ENCODE measurements around the gene CTU2. TPM values are rescaled to one million over a fixed set of nuclear protein-coding genes. Genes with fewer than 3 reads are reported as not detected.
A peak's percentile ranks its signal among the peaks of the same experiment; 100 is the strongest.

Gene CTU2
- total RNA-seq, 1 donor from 2014 or later = 27.1 TPM

DNA sequence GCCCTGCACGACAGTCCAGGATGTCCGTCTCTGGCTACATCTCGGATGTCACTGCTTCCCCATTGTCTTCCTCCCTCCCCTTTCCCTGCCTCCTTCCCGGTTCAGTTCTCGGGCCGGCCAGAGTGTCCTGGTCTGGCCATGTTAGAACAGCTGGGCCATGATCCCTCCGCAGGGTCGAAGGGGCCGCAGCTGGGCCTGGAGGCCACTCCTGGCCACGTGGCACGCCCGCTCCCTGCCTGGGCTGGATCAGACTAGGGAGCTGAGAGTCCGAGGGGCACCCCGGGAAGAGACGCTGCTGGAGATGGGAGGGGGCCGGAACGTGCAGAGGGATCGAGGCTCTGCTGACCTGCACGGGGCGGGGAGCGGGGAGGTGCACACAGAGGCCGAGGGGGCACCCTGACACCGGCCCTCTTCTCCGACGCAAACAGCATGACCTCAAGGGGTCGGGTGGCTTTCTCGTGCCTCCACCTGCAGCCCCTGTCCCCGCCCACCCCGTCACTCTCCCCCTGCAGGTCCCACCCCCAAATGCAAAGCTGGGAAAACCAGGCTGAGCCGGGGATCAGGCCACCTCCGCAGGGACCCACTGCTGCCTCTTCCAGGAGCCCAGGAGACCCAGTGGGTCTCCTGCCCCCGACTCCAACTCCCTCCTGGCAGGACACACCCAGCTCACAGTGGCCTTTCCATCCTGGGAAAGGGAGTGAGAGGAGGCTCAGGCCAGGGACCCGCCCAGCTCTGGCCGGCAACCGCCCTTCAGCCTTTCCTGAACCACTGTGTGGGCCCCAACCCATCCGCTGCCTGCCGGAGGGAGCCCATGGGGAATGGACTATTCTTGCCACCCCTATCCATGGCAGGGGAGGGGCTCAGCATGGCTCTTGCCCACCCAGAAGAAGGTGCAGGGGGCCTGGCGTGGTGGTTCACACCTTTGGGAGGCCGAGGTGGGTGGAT lies 38.5 kb downstream of the CTU2 start:
- H3K27ac Mint-ChIP-seq = no peak overlapping the region
- DNase-seq (ENCODE audit: extremely low spot score, unreplicated experiment) = no peak
- H3K27me3 Mint-ChIP-seq = no peaks in the 10 kb centered on the region
- TF ChIP-seq, protein P1, sequence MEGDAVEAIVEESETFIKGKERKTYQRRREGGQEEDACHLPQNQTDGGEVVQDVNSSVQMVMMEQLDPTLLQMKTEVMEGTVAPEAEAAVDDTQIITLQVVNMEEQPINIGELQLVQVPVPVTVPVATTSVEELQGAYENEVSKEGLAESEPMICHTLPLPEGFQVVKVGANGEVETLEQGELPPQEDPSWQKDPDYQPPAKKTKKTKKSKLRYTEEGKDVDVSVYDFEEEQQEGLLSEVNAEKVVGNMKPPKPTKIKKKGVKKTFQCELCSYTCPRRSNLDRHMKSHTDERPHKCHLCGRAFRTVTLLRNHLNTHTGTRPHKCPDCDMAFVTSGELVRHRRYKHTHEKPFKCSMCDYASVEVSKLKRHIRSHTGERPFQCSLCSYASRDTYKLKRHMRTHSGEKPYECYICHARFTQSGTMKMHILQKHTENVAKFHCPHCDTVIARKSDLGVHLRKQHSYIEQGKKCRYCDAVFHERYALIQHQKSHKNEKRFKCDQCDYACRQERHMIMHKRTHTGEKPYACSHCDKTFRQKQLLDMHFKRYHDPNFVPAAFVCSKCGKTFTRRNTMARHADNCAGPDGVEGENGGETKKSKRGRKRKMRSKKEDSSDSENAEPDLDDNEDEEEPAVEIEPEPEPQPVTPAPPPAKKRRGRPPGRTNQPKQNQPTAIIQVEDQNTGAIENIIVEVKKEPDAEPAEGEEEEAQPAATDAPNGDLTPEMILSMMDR (conservative IDR thresholded peaks at IDR 0.05) = no peak
- no peaks in the 10 kb centered on the region for H3K9me3 Mint-ChIP-seq
- H3K36me3 Mint-ChIP-seq = no peaks in the 10 kb centered on the region
- H3K4me1 Mint-ChIP-seq (ENCODE audit: unreplicated experiment) = no peaks in the 10 kb centered on the region
- H3K4me3 Mint-ChIP-seq = no peak overlapping the region

DNA sequence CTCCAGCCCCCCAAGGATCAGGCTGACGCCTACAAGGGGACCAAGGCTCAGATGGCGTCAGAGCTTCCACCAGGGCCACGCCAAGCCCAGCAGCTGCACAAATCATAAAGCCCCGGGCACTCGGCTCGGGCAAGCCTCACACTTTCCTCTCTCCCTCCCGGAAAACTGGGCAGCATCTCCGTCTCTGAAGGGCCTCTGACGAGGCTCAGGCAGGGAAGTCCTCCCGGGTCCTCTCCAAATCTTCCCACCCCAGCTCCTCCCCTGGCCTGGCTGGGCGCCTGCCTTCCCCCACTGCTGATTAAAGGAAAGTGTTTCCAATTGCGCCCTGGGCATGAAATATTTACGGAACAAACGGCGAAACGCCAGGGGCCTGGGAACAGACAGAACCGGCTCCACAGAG lies 40.2 kb downstream of the CTU2 start:
- H3K27me3 Mint-ChIP-seq = no peaks in the 10 kb centered on the region

DNA sequence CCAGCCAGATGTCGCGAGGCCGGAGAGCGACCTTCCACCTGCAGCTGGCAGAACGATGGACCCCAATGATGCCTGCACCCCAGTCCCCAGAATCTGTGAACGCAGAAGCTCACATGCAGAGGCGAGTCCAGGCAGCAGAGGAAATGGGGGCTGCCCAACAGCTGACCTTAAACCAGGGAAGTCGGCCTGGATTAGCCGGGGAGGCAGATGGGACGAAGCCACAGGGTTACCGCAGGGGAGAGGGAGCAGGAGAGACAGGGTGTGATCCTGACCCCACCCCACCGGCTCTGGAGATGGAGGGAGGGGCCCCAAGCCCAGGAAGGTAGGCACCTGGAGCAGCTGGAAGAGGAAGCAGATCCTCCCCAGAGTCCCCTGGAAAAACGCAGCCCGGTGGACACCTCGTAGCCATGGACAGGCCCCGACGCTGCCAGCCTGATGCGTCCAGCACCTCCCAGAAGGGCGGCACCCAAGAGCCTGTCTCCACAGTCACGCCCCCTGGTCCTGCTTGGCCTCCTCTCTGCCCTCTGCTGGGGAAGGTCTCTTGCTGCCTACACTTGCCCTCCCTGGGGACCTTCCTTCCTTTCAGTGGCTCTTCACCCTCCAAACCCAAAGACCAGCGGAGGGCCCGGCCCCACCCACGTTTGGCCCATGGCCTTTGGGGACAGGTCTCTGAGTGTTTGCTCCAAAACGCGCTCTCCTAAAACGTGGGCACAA lies 41.4 kb downstream of the CTU2 start:
- H3K4me1 Mint-ChIP-seq (ENCODE audit: unreplicated experiment) = no peaks in the 10 kb centered on the region
- no peak overlapping the region for H3K27ac Mint-ChIP-seq
- no peaks in the 10 kb centered on the region for H3K36me3 Mint-ChIP-seq
- H3K27me3 Mint-ChIP-seq = no peaks in the 10 kb centered on the region
- H3K9me3 Mint-ChIP-seq = no peaks in the 10 kb centered on the region
- TF ChIP-seq, protein P1 (conservative IDR thresholded peaks at IDR 0.05) = peak; percentile 37
- DNase-seq (ENCODE audit: extremely low spot score, unreplicated experiment) = no peak
- H3K4me3 Mint-ChIP-seq = no peak overlapping the region

More for the DNA sequence above, 40.2 kb downstream of the CTU2 start:
- Mint-ChIP-seq H3K27ac (no peak overlapping the region), H3K4me3 (no peak overlapping the region), H3K9me3 (no peaks in the 10 kb centered on the region), H3K4me1 (ENCODE audit: unreplicated experiment) (no peaks in the 10 kb centered on the region), H3K36me3 (no peaks in the 10 kb centered on the region)
- TF ChIP-seq, protein P1 (conservative IDR thresholded peaks at IDR 0.05) = no peak
- DNase-seq (ENCODE audit: extremely low spot score, unreplicated experiment) = no peak

- H3K4me1 Mint-ChIP-seq (ENCODE audit: unreplicated experiment) = no peaks in the 10 kb centered on the region
- DNase-seq (ENCODE audit: extremely low spot score, unreplicated experiment) = no peak
- TF ChIP-seq, protein P1 (conservative IDR thresholded peaks at IDR 0.05) = no peak
- no peaks in the 10 kb centered on the region for H3K36me3 Mint-ChIP-seq
- no peak overlapping the region for H3K4me3 Mint-ChIP-seq
- no peaks in the 10 kb centered on the region for H3K9me3 Mint-ChIP-seq
- H3K27ac Mint-ChIP-seq = no peak overlapping the region
- no peaks in the 10 kb centered on the region for H3K27me3 Mint-ChIP-seq
These were observed 42.1 kb downstream of the CTU2 start for GRCh38 chr16:88748364-88748763.

DNA sequence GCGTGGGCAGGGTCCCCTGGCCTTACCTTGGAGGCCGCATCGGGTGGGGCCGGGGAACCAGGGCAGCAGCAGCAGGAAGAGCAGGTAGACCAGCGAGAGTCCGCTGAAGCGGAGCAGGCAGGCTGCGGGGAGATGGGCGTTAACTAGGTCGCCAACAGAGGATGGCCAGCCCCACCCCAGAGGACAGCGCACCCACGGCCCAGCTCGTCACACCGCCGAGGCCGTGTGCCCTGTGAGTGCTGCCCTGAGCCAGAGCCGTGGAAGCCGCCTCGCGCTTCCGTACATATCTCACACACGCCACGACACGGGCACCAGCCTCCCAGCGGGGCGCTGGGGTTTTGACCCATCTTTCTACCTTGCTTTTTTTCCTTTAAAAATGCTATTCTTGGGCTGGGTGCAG lies 43.1 kb downstream of the CTU2 start:
- no peak for DNase-seq (ENCODE audit: extremely low spot score, unreplicated experiment)
- H3K27ac Mint-ChIP-seq = no peak overlapping the region
- no peaks in the 10 kb centered on the region for H3K36me3 Mint-ChIP-seq
- H3K4me3 Mint-ChIP-seq = no peak overlapping the region
- TF ChIP-seq, protein P1 (conservative IDR thresholded peaks at IDR 0.05) = no peak
- H3K27me3 Mint-ChIP-seq = no peaks in the 10 kb centered on the region
- no peaks in the 10 kb centered on the region for H3K4me1 Mint-ChIP-seq (ENCODE audit: unreplicated experiment)
- no peaks in the 10 kb centered on the region for H3K9me3 Mint-ChIP-seq
